ENCODE data around the gene ZNF641. TPM values are rescaled to one million over a fixed set of nuclear protein-coding genes. Genes with fewer than 3 reads are reported as not detected.
"Not testable (repeated sequence)": the region's sequence is repeated elsewhere in the genome, so short reads cannot be mapped to it uniquely, and the experiment has no call there.

ZNF641 gene
- total RNA-seq, 1 experiment from 2014 or later: 11.2 TPM

DNA sequence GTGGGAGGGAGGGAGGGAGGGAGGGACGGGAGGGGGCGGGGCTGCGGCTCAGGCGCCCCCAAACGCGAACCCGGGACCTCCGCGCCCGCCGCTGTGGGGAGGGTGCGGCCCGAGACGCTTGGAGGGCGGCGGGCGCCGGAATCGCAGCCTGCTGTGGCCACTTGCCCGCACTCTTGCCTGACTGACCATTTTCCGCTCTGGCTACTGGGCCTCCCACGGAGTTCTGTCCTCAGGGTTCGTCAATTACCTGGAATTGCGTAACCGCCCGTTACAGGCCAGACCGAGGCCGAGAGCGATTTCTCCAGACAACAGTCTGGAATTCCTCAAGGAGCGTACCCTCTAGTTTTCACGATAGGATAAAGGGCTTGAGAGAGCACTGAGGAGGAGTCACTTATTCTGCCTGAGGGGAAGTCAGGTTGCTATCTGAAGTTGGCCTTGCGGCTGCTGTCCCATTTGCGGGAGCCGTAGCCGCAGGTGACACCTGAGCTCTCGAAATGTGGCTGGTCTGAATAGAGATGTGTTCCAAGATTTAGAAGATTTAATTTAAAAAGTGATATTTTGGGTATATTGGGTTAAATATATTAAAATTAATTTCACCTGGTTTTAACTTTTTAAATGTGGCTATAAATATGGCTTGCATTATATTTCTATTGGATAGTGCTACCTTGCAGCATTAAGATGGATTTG lies 446 bp upstream of the ZNF641 start:
- Histone ChIP-seq H3K27me3 (no peaks in the 10 kb centered on the region), H3K4me3 (peak overlapping the region; percentile 84), H3K4me1 (no peaks in the 10 kb centered on the region), H3K27ac (peak overlapping the region; percentile 51), H3K9me3 (replicated peaks) (no peaks in the 10 kb centered on the region), H3K36me3 (peaks cover 12% of the 10 kb centered on the region)
- DNase-seq: no peak

- Histone ChIP-seq H3K27me3 (no peaks in the 10 kb centered on the region), H3K27ac (no peak overlapping the region), H3K36me3 (peaks cover 14% of the 10 kb centered on the region), H3K9me3 (replicated peaks) (no peaks in the 10 kb centered on the region), H3K4me1 (no peaks in the 10 kb centered on the region), H3K4me3 (no peak overlapping the region)
- no peak for DNase-seq
Measured at GRCh38 chr12:48349471-48349870, 1.2 kb downstream of the ZNF641 start.

GRCh38 chr12:48342980-48343379 lies 7.7 kb downstream of the ZNF641 start:
- Histone ChIP-seq H3K9me3 (replicated peaks) (no peaks in the 10 kb centered on the region), H3K36me3 (peaks cover 31% of the 10 kb centered on the region), H3K4me1 (no peaks in the 10 kb centered on the region), H3K4me3 (no peak overlapping the region), H3K27me3 (no peaks in the 10 kb centered on the region), H3K27ac (no peak overlapping the region)
- DNase-seq: no peak

DNA sequence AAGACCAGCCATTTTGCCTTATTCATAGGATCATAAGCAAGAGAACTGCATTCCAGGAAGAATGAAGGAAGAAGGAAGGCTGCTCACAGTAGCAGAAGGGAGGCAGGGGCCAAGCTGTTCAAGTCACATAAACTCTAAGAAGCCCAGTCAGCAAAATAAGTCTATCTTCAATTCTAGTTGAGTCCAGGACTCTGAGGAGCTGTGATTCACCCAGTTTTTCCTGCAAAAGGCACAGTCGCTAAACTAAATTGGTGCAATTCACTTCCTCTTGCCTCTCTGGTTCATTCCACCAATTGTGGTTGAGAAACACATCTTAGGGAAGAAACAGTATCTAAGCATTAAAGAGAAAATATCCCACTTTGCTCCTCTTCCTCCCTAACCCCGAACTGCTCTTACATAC lies 9.8 kb downstream of the ZNF641 start:
- no peak for DNase-seq
- H3K4me1 ChIP-seq: no peaks in the 10 kb centered on the region
- no peak overlapping the region for H3K4me3 ChIP-seq
- H3K27ac ChIP-seq: no peak overlapping the region
- H3K36me3 ChIP-seq: peaks cover 19% of the 10 kb centered on the region
- H3K27me3 ChIP-seq: no peaks in the 10 kb centered on the region
- H3K9me3 ChIP-seq (replicated peaks): no peaks in the 10 kb centered on the region

- Histone ChIP-seq H3K4me1 (no peaks in the 10 kb centered on the region), H3K36me3 (peaks cover 17% of the 10 kb centered on the region), H3K9me3 (replicated peaks) (peaks cover 2% of the 10 kb centered on the region; the same call in 1 of the 2 replicates), H3K27me3 (no peaks in the 10 kb centered on the region), H3K27ac (no peak overlapping the region), H3K4me3 (no peak overlapping the region)
- no peak for DNase-seq
Measured at GRCh38 chr12:48339442-48340117, 11.1 kb downstream of the ZNF641 start.

GRCh38 chr12:48336564-48336963 lies 14.2 kb downstream of the ZNF641 start:
- no peak for DNase-seq
- Histone ChIP-seq H3K4me3 (no peak overlapping the region), H3K27me3 (no peaks in the 10 kb centered on the region), H3K9me3 (replicated peaks) (peaks cover 2% of the 10 kb centered on the region; the same call in 1 of the 2 replicates), H3K27ac (no peak overlapping the region), H3K4me1 (no peaks in the 10 kb centered on the region), H3K36me3 (no peaks in the 10 kb centered on the region)

DNA sequence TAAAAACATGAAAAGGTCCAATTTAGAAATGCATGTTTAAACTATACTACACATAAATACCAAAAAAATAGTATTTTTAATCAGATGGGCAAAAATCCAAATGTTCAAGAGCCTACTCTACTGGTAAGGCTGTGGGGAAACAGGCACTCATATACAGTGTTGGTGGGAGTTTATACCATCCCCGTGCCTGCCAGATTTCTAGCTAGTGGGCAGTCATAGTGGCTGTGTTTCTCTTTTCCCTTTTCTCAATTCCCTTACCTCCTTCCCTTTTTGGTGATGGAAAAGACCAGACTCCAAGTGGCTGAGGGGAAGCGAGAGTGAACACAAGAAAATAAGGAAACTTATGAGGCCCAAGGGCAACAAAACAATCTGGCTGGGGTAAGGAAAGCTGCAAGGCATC lies 14.7 kb downstream of the ZNF641 start:
- no peak overlapping the region for H3K4me3 ChIP-seq
- H3K9me3 ChIP-seq (replicated peaks): peaks cover 2% of the 10 kb centered on the region; the same call in 1 of the 2 replicates
- DNase-seq: no peak
- H3K4me1 ChIP-seq: no peaks in the 10 kb centered on the region
- H3K27ac ChIP-seq: no peak overlapping the region
- no peaks in the 10 kb centered on the region for H3K36me3 ChIP-seq
- H3K27me3 ChIP-seq: no peaks in the 10 kb centered on the region

GRCh38 chr12:48334808-48335207 lies 15.9 kb downstream of the ZNF641 start:
- H3K36me3 ChIP-seq: no peaks in the 10 kb centered on the region

DNA sequence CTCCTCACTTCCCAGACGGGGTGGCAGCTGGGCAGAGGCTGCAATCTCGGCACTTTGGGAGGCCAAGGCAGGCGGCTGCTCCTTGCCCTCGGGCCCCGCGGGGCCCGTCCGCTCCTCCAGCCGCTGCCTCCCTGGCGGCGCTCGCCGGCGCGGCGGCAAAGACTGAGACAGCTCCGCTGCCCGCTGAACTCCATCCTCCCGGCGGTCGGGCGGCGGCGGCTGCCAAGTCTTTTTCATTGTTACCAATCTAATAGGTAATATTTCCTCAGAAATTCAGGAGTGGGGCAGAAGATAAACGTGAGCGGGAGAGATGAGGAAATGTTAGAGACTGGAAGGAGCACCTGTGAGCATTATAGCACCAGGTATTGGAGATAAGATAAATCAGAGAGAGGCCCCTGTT lies 17.0 kb downstream of the ZNF641 start:
- H3K4me3 ChIP-seq; DNase-seq; H3K36me3 ChIP-seq; H3K9me3 ChIP-seq (replicated peaks); H3K27ac ChIP-seq; H3K4me1 ChIP-seq; H3K27me3 ChIP-seq: not testable (repeated sequence)

More at GRCh38 chr12:48334808-48335207, 15.9 kb downstream of the ZNF641 start:
- peaks cover 2% of the 10 kb centered on the region; the same call in 1 of the 2 replicates for H3K9me3 ChIP-seq (replicated peaks)
- no peaks in the 10 kb centered on the region for H3K27me3 ChIP-seq
- no peak overlapping the region for H3K4me3 ChIP-seq
- no peak for DNase-seq
- no peak overlapping the region for H3K27ac ChIP-seq
- no peaks in the 10 kb centered on the region for H3K4me1 ChIP-seq

DNA sequence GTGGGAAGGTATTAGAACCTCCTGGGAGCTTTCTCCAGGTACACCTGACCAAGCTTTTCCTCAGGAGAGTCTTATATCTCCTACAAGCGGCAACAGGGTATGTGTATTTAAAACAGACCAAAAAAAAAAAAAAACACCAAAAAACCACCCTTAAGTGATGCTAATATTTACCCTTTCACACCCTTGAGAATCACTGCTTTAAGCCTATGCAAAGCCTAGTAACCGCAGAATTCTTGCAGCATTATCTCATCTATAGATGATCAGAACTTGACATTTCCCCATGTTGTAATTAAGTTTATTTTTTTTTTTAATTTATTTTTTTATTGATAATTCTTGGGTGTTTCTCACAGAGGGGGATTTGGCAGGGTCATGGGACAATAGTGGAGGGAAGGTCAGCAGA lies 19.3 kb downstream of the ZNF641 start:
- H3K36me3 ChIP-seq: no peaks in the 10 kb centered on the region
- no peak for DNase-seq

GRCh38 chr12:48329199-48329939 lies 21.4 kb downstream of the ZNF641 start:
- H3K4me1 ChIP-seq: no peaks in the 10 kb centered on the region
- no peak for DNase-seq
- H3K4me3 ChIP-seq: no peak overlapping the region
- H3K9me3 ChIP-seq (replicated peaks): no peaks in the 10 kb centered on the region
- no peak overlapping the region for H3K27ac ChIP-seq
- no peaks in the 10 kb centered on the region for H3K36me3 ChIP-seq
- no peaks in the 10 kb centered on the region for H3K27me3 ChIP-seq

More for the DNA sequence above, 19.3 kb downstream of the ZNF641 start:
- H3K27me3 ChIP-seq: no peaks in the 10 kb centered on the region
- H3K27ac ChIP-seq: no peak overlapping the region
- no peak overlapping the region for H3K4me3 ChIP-seq
- peaks cover 2% of the 10 kb centered on the region; the same call in 1 of the 2 replicates for H3K9me3 ChIP-seq (replicated peaks)
- H3K4me1 ChIP-seq: no peaks in the 10 kb centered on the region

GRCh38 chr12:48316491-48316890 lies 34.2 kb downstream of the ZNF641 start:
- Histone ChIP-seq H3K36me3 (no peaks in the 10 kb centered on the region), H3K27me3 (no peaks in the 10 kb centered on the region), H3K9me3 (replicated peaks) (peaks cover 3% of the 10 kb centered on the region; the same call in 1 of the 2 replicates), H3K4me3 (no peak overlapping the region), H3K4me1 (no peaks in the 10 kb centered on the region), H3K27ac (no peak overlapping the region)
- no peak for DNase-seq

DNA sequence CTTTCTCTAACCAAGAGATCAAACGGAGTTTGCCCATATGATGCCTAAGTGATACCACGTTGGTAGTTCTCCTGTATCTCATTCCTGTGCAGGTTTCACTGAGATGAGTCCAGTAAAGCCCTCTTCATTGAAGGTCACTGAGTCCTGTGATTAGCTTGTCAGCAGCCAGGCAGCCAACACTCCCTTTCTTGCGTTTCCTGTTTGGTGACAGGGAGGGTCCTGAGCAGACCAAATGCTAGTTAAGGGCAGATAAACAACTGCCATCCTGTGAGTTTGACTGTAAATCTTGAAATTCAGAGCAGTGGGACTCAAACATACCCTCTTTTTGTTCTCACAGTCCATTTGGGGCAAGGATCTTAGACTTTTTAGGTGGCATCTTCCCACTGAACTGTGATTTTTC lies 39.4 kb downstream of the ZNF641 start:
- Histone ChIP-seq H3K4me1 (peaks cover 4% of the 10 kb centered on the region; the same call in 1 of the 2 replicates), H3K27me3 (peaks cover 19% of the 10 kb centered on the region), H3K36me3 (peaks cover 3% of the 10 kb centered on the region; the same call in 1 of the 2 replicates), H3K4me3 (no peak overlapping the region), H3K27ac (no peak overlapping the region), H3K9me3 (replicated peaks) (peaks cover under 1% of the 10 kb centered on the region; the same call in 1 of the 2 replicates)
- DNase-seq: no peak

- Histone ChIP-seq H3K36me3 (peaks cover 3% of the 10 kb centered on the region; the same call in 1 of the 2 replicates), H3K27me3 (peaks cover 19% of the 10 kb centered on the region), H3K4me1 (peaks cover 4% of the 10 kb centered on the region; the same call in 1 of the 2 replicates), H3K27ac (no peak overlapping the region), H3K9me3 (replicated peaks) (no peaks in the 10 kb centered on the region), H3K4me3 (no peak overlapping the region)
- no peak for DNase-seq
Measured at GRCh38 chr12:48307269-48307668, 43.5 kb downstream of the ZNF641 start.

GRCh38 chr12:48305190-48305589 lies 45.5 kb downstream of the ZNF641 start:
- H3K27ac ChIP-seq: no peak overlapping the region
- H3K36me3 ChIP-seq: peaks cover 3% of the 10 kb centered on the region; the same call in 1 of the 2 replicates
- H3K4me3 ChIP-seq: no peak overlapping the region
- no peaks in the 10 kb centered on the region for H3K9me3 ChIP-seq (replicated peaks)
- H3K4me1 ChIP-seq: peaks cover 4% of the 10 kb centered on the region; the same call in 1 of the 2 replicates
- H3K27me3 ChIP-seq: peaks cover 13% of the 10 kb centered on the region
- DNase-seq: no peak
